Stomach (tissue), 4 donors: ENCODE data around the gene ASIC2.

Experiments used
- CTCF ChIP-seq, 7 experiments: fragments of 450-650 bp in 4 of 7; fragments of 200-600 bp in 3 of 7; sonication (generic) in 3 of 7; IDR thresholded peaks; one replicate each; pipeline ENCODE4 v1.5.1; 2016 to 2019; ENCODE audit warnings: antibody characterized with exemption in 7 of 7, control low read depth in 2 of 7, mild to moderate bottlenecking in 1 of 7
- POLR2A ChIP-seq, 4 donors: fragments of 450-650 bp; IDR thresholded peaks; one replicate each; pipeline ENCODE4 v1.6.1; 2016; ENCODE audit warnings: antibody characterized with exemption in 4 of 4, control low read depth in 2 of 4, mild to moderate bottlenecking in 1 of 4, moderate library complexity in 1 of 4
- POLR2AphosphoS5 ChIP-seq, 3 donors: sonication (generic); formaldehyde crosslinking; IDR thresholded peaks; one replicate each; pipeline ENCODE4 v1.6.1; 2016; ENCODE audit warnings: antibody characterized with exemption in 3 of 3

DNA sequence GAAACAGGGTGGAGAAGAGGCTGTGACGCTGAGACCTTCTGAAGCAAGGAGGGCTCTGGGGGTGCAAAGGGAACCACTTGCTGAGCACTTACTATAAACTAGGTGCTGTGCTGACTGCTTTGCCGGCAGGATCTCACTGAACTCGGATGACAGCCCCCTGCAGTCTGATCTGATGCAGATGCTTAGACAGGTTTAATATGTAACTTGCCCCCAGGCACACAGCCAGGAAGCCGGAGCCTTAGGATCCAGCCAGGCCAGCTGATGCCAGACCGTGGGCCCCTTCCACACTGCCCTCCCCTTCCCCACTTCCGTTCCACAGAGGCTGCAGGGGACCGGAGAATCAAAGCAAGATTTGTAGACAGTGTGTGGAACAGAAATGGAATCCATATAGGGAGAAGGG, 278.3 kb downstream of the ASIC2 start:
- TF ChIP-seq POLR2A (IDR thresholded peaks at IDR 0.05), result no peak
- TF ChIP-seq CTCF (IDR thresholded peaks at IDR 0.05), result no peak
- TF ChIP-seq POLR2AphosphoS5 (IDR thresholded peaks at IDR 0.05), result no peak
